BE2C (cell line): ENCODE results near the gene C11orf71.

ENCODE experiments used
- DNase-seq: peaks from one replicate; pipeline ENCODE4 v3.0.0-alpha.2; 2020
- H3K27me3 ChIP-seq: fragments of 250-450 bp; sonication (Bioruptor Pico); 2 replicates; pipeline ENCODE4 v1.5.1; 2020; ENCODE audit warnings: mild to moderate bottlenecking
- H3K36me3 ChIP-seq: fragments of 250-450 bp; sonication (Bioruptor Pico); 2 replicates; pipeline ENCODE4 v1.5.1; 2020; ENCODE audit warnings: mild to moderate bottlenecking
- H3K4me1 ChIP-seq: fragments of 250-450 bp; sonication (Bioruptor Pico); 2 replicates; pipeline ENCODE4 v1.5.1; 2020
- H3K4me3 ChIP-seq: 2 replicates; pipeline ENCODE4 v1.5.1; 2011; ENCODE audit warnings: low read depth, low read length
- H3K9me3 ChIP-seq: fragments of 250-450 bp; sonication (Bioruptor Pico); 2 replicates; pipeline ENCODE4 v1.5.1; 2020
- TF ChIP-seq, protein P1 (sequence below): IDR thresholded peaks from 2 replicates; pipeline ENCODE4 v1.5.1; 2012; ENCODE audit warnings: mild to moderate bottlenecking, low read depth, low read length

C11orf71 gene

GRCh38 chr11:114367244-114367957 is 32.9 kb downstream of the C11orf71 start:
- no peaks in the 10 kb centered on the region; the same call in 1 of the 2 replicates for H3K4me1 ChIP-seq
- DNase-seq = no peak
- no peaks in the 10 kb centered on the region for H3K9me3 ChIP-seq

GRCh38 chr11:114366331-114367243 is 33.7 kb downstream of the C11orf71 start:
- DNase-seq = no peak
- TF ChIP-seq, protein P1, sequence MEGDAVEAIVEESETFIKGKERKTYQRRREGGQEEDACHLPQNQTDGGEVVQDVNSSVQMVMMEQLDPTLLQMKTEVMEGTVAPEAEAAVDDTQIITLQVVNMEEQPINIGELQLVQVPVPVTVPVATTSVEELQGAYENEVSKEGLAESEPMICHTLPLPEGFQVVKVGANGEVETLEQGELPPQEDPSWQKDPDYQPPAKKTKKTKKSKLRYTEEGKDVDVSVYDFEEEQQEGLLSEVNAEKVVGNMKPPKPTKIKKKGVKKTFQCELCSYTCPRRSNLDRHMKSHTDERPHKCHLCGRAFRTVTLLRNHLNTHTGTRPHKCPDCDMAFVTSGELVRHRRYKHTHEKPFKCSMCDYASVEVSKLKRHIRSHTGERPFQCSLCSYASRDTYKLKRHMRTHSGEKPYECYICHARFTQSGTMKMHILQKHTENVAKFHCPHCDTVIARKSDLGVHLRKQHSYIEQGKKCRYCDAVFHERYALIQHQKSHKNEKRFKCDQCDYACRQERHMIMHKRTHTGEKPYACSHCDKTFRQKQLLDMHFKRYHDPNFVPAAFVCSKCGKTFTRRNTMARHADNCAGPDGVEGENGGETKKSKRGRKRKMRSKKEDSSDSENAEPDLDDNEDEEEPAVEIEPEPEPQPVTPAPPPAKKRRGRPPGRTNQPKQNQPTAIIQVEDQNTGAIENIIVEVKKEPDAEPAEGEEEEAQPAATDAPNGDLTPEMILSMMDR = no peak

More at GRCh38 chr11:114367244-114367957, 32.9 kb downstream of the C11orf71 start:
- Histone ChIP-seq H3K27me3 (no peaks in the 10 kb centered on the region), H3K4me3 (no peak overlapping the region), H3K36me3 (no peaks in the 10 kb centered on the region)
- TF ChIP-seq, protein P1 = no peak

DNA sequence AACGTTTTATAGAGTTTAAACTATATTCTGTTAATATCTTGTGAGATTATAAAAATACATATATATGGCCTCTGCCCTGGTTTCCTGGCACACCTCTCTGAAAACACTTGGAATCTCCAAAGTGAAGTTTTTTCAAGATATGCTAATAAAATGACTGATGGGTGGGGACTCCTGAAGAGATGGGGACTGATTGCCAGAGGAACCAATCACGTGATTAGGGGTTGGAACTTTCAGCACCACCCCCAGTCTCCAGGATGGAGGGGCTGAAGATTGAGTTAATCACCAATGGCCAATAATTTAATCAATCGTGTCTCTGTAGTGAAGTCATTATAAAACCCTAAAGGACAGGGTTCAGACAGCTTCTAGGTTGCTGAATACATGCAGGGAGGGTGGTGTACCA is 37.4 kb downstream of the C11orf71 start:
- DNase-seq = no peak
- H3K9me3 ChIP-seq = no peaks in the 10 kb centered on the region
- H3K27me3 ChIP-seq = no peaks in the 10 kb centered on the region; the same call in 1 of the 2 replicates
- TF ChIP-seq, protein P1 = no peak
- no peak overlapping the region for H3K4me3 ChIP-seq
- no peaks in the 10 kb centered on the region; the same call in 1 of the 2 replicates for H3K4me1 ChIP-seq
- H3K36me3 ChIP-seq = no peaks in the 10 kb centered on the region

More at GRCh38 chr11:114366331-114367243, 33.7 kb downstream of the C11orf71 start:
- Histone ChIP-seq H3K9me3 (no peaks in the 10 kb centered on the region), H3K36me3 (no peaks in the 10 kb centered on the region), H3K27me3 (no peaks in the 10 kb centered on the region), H3K4me3 (no peak overlapping the region), H3K4me1 (no peaks in the 10 kb centered on the region; the same call in 1 of the 2 replicates)

DNA sequence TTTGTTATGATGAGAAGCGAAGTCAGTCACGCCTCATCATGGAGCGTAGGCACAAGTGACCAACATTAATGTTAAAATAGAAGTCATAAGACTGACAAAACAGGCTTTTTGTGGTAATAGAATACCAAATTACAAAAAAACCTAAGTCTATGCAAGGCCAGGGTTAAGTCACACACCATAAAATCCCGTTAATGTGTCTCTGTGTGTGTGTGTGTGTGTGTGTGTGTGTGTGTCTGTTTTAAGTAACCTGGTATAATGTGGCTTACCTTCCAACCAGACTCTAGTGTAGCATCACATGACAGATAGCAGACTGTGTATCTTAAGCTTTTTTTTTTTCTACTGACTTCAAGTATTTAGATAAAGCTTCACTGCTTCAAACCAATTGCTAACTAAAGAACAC is 38.0 kb downstream of the C11orf71 start:
- Histone ChIP-seq H3K4me1 (no peaks in the 10 kb centered on the region), H3K36me3 (no peaks in the 10 kb centered on the region), H3K4me3 (no peak overlapping the region), H3K9me3 (no peaks in the 10 kb centered on the region), H3K27me3 (no peaks in the 10 kb centered on the region; the same call in 1 of the 2 replicates)
- TF ChIP-seq, protein P1 = no peak
- no peak for DNase-seq

DNA sequence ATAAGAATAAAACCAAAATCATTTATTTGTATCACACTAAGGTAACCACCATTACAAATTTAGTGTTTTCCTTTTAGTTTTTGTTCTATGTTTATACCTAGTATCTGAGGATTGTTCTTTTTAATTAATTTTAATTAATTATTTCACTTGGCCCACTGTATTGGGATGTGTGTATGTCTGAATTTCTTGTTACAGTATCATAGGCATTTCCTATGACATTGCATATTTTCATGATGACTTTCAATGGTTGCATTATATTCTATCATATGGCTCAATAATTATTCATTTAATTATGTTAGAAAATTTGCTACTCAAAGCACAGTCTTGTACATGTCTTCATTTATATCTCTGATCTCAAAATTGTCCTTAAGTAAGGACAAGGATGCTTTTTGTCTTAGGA is 41.0 kb downstream of the C11orf71 start:
- DNase-seq = no peak
- no peak overlapping the region for H3K4me3 ChIP-seq
- H3K9me3 ChIP-seq = no peaks in the 10 kb centered on the region
- no peaks in the 10 kb centered on the region for H3K36me3 ChIP-seq
- no peaks in the 10 kb centered on the region for H3K4me1 ChIP-seq
- H3K27me3 ChIP-seq = no peaks in the 10 kb centered on the region; the same call in 1 of the 2 replicates
- TF ChIP-seq, protein P1 = no peak
